Spleen (tissue), 11 donors: ENCODE measurements around the gene FCRL3. TPM values are rescaled to one million over a fixed set of nuclear protein-coding genes. Genes with fewer than 3 reads are reported as not detected.

Source experiments
- DNase-seq: peaks from one replicate; pipeline ENCODE4 v3.0.0-alpha.2; 2020
- H3K27ac ChIP-seq, 8 donors: fragments of 200-600 bp; sonication (generic) in 7 of 8; 1 replicate in 4 of 8; 2 replicates in 4 of 8; pipeline versions ENCODE4 v1.5.0 to v1.8.0; 2016 to 2021; ENCODE audit warnings: inconsistent platforms in 4 of 8, mild to moderate bottlenecking in 4 of 8, moderate library complexity in 1 of 8
- H3K27me3 ChIP-seq, 7 donors: fragments of 200-600 bp; sonication (generic) in 6 of 7; replicated peaks in 1 of 7; 1 replicate in 4 of 7; 2 replicates in 3 of 7; pipeline versions ENCODE4 v1.5.0 to v1.8.0; 2016 to 2021; ENCODE audit warnings: inconsistent platforms in 3 of 7, mild to moderate bottlenecking in 1 of 7
- H3K36me3 ChIP-seq, 6 donors: fragments of 200-600 bp; sonication (generic) in 5 of 6; 1 replicate in 4 of 6; 2 replicates in 2 of 6; pipeline versions ENCODE4 v1.5.0 to v1.8.0; 2016 to 2021; ENCODE audit warnings: inconsistent platforms in 2 of 6
- H3K4me1 ChIP-seq, 6 donors: fragments of 200-600 bp; sonication (generic) in 5 of 6; 1 replicate in 3 of 6; 2 replicates in 3 of 6; pipeline versions ENCODE4 v1.5.0 to v1.8.0; 2016 to 2021; ENCODE audit warnings: inconsistent platforms in 3 of 6
- H3K4me3 ChIP-seq, 8 donors: fragments of 200-600 bp; sonication (generic) in 7 of 8; 1 replicate in 4 of 8; 2 replicates in 4 of 8; pipeline versions ENCODE4 v1.5.0 to v1.8.0; 2016 to 2021; ENCODE audit warnings: inconsistent platforms in 4 of 8, mild to moderate bottlenecking in 4 of 8, moderate library complexity in 2 of 8
- H3K9me3 ChIP-seq, 8 donors: fragments of 200-600 bp; sonication (generic) in 7 of 8; 1 replicate in 4 of 8; 2 replicates in 4 of 8; pipeline versions ENCODE4 v1.5.0 to v1.8.0; 2016 to 2021; ENCODE audit warnings: inconsistent platforms in 4 of 8
- CTCF ChIP-seq, 11 experiments: fragments of 200-600 bp in 7 of 11; fragments of 450-650 bp in 4 of 11; sonication (generic) in 4 of 11; IDR thresholded peaks in 8 of 11; conservative IDR thresholded peaks in 3 of 11; 1 replicate in 7 of 11; 2 replicates in 4 of 11; pipeline versions ENCODE4 v1.4.0 to v1.8.0; 2016 to 2021; ENCODE audit warnings: antibody characterized with exemption in 11 of 11, inconsistent platforms in 4 of 11, mild to moderate bottlenecking in 1 of 11
- POLR2A ChIP-seq, 3 donors: fragments of 450-650 bp; IDR thresholded peaks; one replicate each; pipeline ENCODE4 v1.5.1; 2017; ENCODE audit warnings: antibody characterized with exemption in 3 of 3, mild to moderate bottlenecking in 1 of 3
- POLR2AphosphoS5 ChIP-seq, 3 donors: sonication (generic); formaldehyde crosslinking; IDR thresholded peaks; one replicate each; pipeline ENCODE4 v1.5.1; 2017; ENCODE audit warnings: antibody characterized with exemption in 3 of 3
- WGBS, 5 donors: extraction: QIAGEN DNeasy Blood & Tissue Kit in 3 of 5; methylation state at CpG; one replicate each; pipeline versions ENCODE4 v1.1.5 to v1.1.7; 2013 to 2018; 5-methylcytosine and 5-hydroxymethylcytosine counted together
- intact Hi-C: fragments of 100-400 bp; cut with DNase I; formaldehyde crosslinking; loops from one replicate; pipeline ENCODE4 v1.15.0; 2023; ENCODE audit warnings: low total_unique reads
- polyA plus RNA-seq, 3 donors: library from polyadenylated mRNA; stranded (reverse); fragments of 200-250 nt; gene quantifications; one replicate each; pipeline ENCODE4 v1.2.1, GENCODE V29; 2013
- total RNA-seq, 7 donors: library from RNA; depleted of rRNA in 3 of 7; stranded (reverse); fragments of >200 nt in 3 of 7; fragmentation: NEBNext Ultra II Directional in 4 of 7; extraction: Animal tissue kit (Norgen Biotek cat#: 25700) in 4 of 7; gene quantifications; one replicate each; pipeline versions ENCODE4 v1.1.0 to v1.2.1, GENCODE V29; 2016 to 2021
- donor health status: healthy with polysubstance abuse.
- donor health status: DM: no; HTN: no; CAD: no; lungs with moderate emphysema.
- donor health status: DM: no; HTN: no; CAD: no.
- donor health status: Bipolar disorder and iron deficiency.
- donor health status: healthy.
- donor health status: DM: no; HTN: no; CAD: no.
- donor health status: DM: yes; HTN: yes; CAD: no.

The FCRL3 gene
- total and polyA plus RNA-seq, 10 donors, result 24.0 to 110 (median 55.8) TPM

- Histone ChIP-seq H3K4me3 (no peak overlapping the region), H3K4me1 (peaks cover 0 to 8% (median 1%) of the 10 kb centered on the region in 6 donors), H3K27me3 (peaks cover 0 to 3% (median 0%) of the 10 kb centered on the region in 7 donors), H3K27ac (no peak overlapping the region), H3K9me3 (no peaks in the 10 kb centered on the region), H3K36me3 (no peaks in the 10 kb centered on the region)
- DNase-seq, result no peak
- WGBS, 5 donors, result 79 to 86% (median 81%) methylated on average over 3 of the region's 3 CpGs
- TF ChIP-seq POLR2A (IDR thresholded peaks at IDR 0.05) (no peak), POLR2AphosphoS5 (IDR thresholded peaks at IDR 0.05) (no peak), CTCF (IDR thresholded peaks at IDR 0.05 in 8 of 11, conservative IDR thresholded peaks at IDR 0.05 in 3 of 11) (no peak)
- intact Hi-C loops, result no loop called here
Observed at GRCh38 chr1:157659576-157660247, 40.9 kb downstream of the FCRL3 start.

- Histone ChIP-seq H3K36me3 (no peaks in the 10 kb centered on the region), H3K27me3 (peaks cover 0 to 3% (median 0%) of the 10 kb centered on the region in 7 donors), H3K9me3 (no peaks in the 10 kb centered on the region), H3K4me3 (no peak overlapping the region), H3K27ac (no peak overlapping the region), H3K4me1 (peaks cover 0 to 16% (median 8%) of the 10 kb centered on the region in 6 donors)
- intact Hi-C loops, result no loop called here
- no peak for TF ChIP-seq POLR2A (IDR thresholded peaks at IDR 0.05)
- no peak for TF ChIP-seq CTCF (IDR thresholded peaks at IDR 0.05 in 8 of 11, conservative IDR thresholded peaks at IDR 0.05 in 3 of 11)
- no peak for TF ChIP-seq POLR2AphosphoS5 (IDR thresholded peaks at IDR 0.05)
- 85 to 99% (median 90%) methylated on average over 3 of the region's 3 CpGs for WGBS, 5 donors
- no peak for DNase-seq
Observed at GRCh38 chr1:157658571-157658970, 42.0 kb downstream of the FCRL3 start.

GRCh38 chr1:157653494-157653873 is 47.1 kb downstream of the FCRL3 start:
- H3K4me3 ChIP-seq, result peak overlapping the region in 1 of 8 donors; percentile 26
- H3K4me1 ChIP-seq, result peaks cover 0 to 36% (median 29%) of the 10 kb centered on the region in 6 donors
- no peak for DNase-seq
- 29 to 68% (median 57%) methylated on average over 3 of the region's 3 CpGs for WGBS, 5 donors
- no peaks in the 10 kb centered on the region for H3K36me3 ChIP-seq
- peaks cover 0 to 3% (median 0%) of the 10 kb centered on the region in 7 donors for H3K27me3 ChIP-seq
- TF ChIP-seq POLR2A (IDR thresholded peaks at IDR 0.05) (no peak), CTCF (IDR thresholded peaks at IDR 0.05 in 8 of 11, conservative IDR thresholded peaks at IDR 0.05 in 3 of 11) (no peak), POLR2AphosphoS5 (IDR thresholded peaks at IDR 0.05) (no peak)
- intact Hi-C loops, result no loop called here
- no peaks in the 10 kb centered on the region for H3K9me3 ChIP-seq
- H3K27ac ChIP-seq, result peak overlapping the region in 6 of 8 donors; percentile 29 to 65 (median 50)

GRCh38 chr1:157652859-157653493 is 47.6 kb downstream of the FCRL3 start:
- WGBS, 5 donors, result 33 to 57% (median 36%) methylated on average over 5 of the region's 5 CpGs
- no peaks in the 10 kb centered on the region for H3K36me3 ChIP-seq
- H3K4me1 ChIP-seq, result peaks cover 0 to 36% (median 29%) of the 10 kb centered on the region in 6 donors
- H3K9me3 ChIP-seq, result no peaks in the 10 kb centered on the region
- H3K27me3 ChIP-seq, result peaks cover 0 to 3% (median 0%) of the 10 kb centered on the region in 7 donors
- no peak for TF ChIP-seq CTCF (IDR thresholded peaks at IDR 0.05 in 8 of 11, conservative IDR thresholded peaks at IDR 0.05 in 3 of 11)
- TF ChIP-seq POLR2AphosphoS5 (IDR thresholded peaks at IDR 0.05), result no peak
- no peak for TF ChIP-seq POLR2A (IDR thresholded peaks at IDR 0.05)
- no peak for DNase-seq
- intact Hi-C loops, result no loop called here
- peak overlapping the region in 6 of 8 donors; percentile 29 to 65 (median 50) for H3K27ac ChIP-seq
- peak overlapping the region in 1 of 8 donors; percentile 26 for H3K4me3 ChIP-seq
